HepG2 (cell line): ENCODE measurements around the gene GALR3. TPM values are rescaled to one million over a fixed set of nuclear protein-coding genes. Genes with fewer than 3 reads are reported as not detected.

Experiments
- ATF7 ChIP-seq, 2 experiments: fragments of 450-650 bp in 1 of 2; sonication (generic) in 1 of 2; formaldehyde crosslinking in 1 of 2; IDR thresholded peaks; 2 replicates each; pipeline versions ENCODE4 v1.4.0 to v1.6.1; 2016 to 2020; ENCODE audit warnings: antibody characterized with exemption in 1 of 2, mild to moderate bottlenecking in 1 of 2, missing genetic modification reagents in 1 of 2
- FOXA3 ChIP-seq: IDR thresholded peaks from 2 replicates; pipeline ENCODE4 v1.6.1; 2016; ENCODE audit warnings: missing genetic modification reagents, missing compliant biosample characterization
- HDAC1 ChIP-seq: sonication (generic); formaldehyde crosslinking; IDR thresholded peaks from 2 replicates; pipeline ENCODE4 v1.5.1; 2020; ENCODE audit warnings: mild to moderate bottlenecking, missing genetic modification reagents
- HNF4G ChIP-seq, 2 experiments: sonication (generic) in 1 of 2; formaldehyde crosslinking in 1 of 2; IDR thresholded peaks; 2 replicates each; pipeline versions ENCODE4 v1.4.0 to v1.6.1; 2011 to 2020; ENCODE audit warnings: borderline replicate concordance in 2 of 2, low read depth in 2 of 2, mild to moderate bottlenecking in 2 of 2, low read length in 1 of 2, missing genetic modification reagents in 1 of 2, moderate library complexity in 1 of 2
- HOXA5 ChIP-seq: sonication (generic); formaldehyde crosslinking; IDR thresholded peaks from 2 replicates; pipeline ENCODE4 v1.4.0; 2020; ENCODE audit warnings: missing genetic modification reagents
- KLF12 ChIP-seq: sonication (generic); formaldehyde crosslinking; IDR thresholded peaks from 2 replicates; pipeline ENCODE4 v1.4.0; 2020; ENCODE audit warnings: missing genetic modification reagents, borderline replicate concordance
- MAF1 ChIP-seq: sonication (generic); formaldehyde crosslinking; IDR thresholded peaks from 2 replicates; pipeline ENCODE4 v1.5.0; 2020; ENCODE audit warnings: missing genetic modification reagents, borderline replicate concordance
- MEIS1 ChIP-seq: sonication (generic); formaldehyde crosslinking; IDR thresholded peaks from 2 replicates; pipeline ENCODE4 v1.9.0; 2021; ENCODE audit warnings: mild to moderate bottlenecking, missing genetic modification reagents, moderate library complexity, borderline replicate concordance
- NR2F6 ChIP-seq, 2 experiments: IDR thresholded peaks; 2 replicates each; pipeline ENCODE4 v1.6.1; 2016; ENCODE audit warnings: antibody characterized with exemption in 1 of 2, mild to moderate bottlenecking in 1 of 2
- NRL ChIP-seq: sonication (generic); formaldehyde crosslinking; IDR thresholded peaks from 2 replicates; pipeline ENCODE4 v1.5.0; 2020; ENCODE audit warnings: missing genetic modification reagents, mild to moderate bottlenecking, moderate library complexity, borderline replicate concordance
- POLR2AphosphoS2 ChIP-seq: IDR thresholded peaks from 2 replicates; pipeline ENCODE4 v1.6.1; 2011; ENCODE audit warnings: low read depth, low read length, improper control_type of control experiment
- SIX4 ChIP-seq: sonication (generic); formaldehyde crosslinking; IDR thresholded peaks from 2 replicates; pipeline ENCODE4 v1.4.0; 2020; ENCODE audit warnings: missing genetic modification reagents
- SMYD3 ChIP-seq: sonication (generic); formaldehyde crosslinking; IDR thresholded peaks from 2 replicates; pipeline ENCODE4 v1.8.1; 2023; ENCODE audit warnings: mild to moderate bottlenecking, missing genetic modification reagents
- TMF1 ChIP-seq: sonication (generic); formaldehyde crosslinking; IDR thresholded peaks from 2 replicates; pipeline ENCODE4 v1.8.1; 2022; ENCODE audit warnings: low read depth, missing genetic modification reagents
- TSC22D2 ChIP-seq: sonication (generic); formaldehyde crosslinking; IDR thresholded peaks from 2 replicates; pipeline ENCODE4 v1.5.1; 2020; ENCODE audit warnings: missing genetic modification reagents, mild to moderate bottlenecking, borderline replicate concordance
- ZC3H13 ChIP-seq: sonication (generic); formaldehyde crosslinking; IDR thresholded peaks from 2 replicates; pipeline ENCODE4 v1.8.1; 2023; ENCODE audit warnings: mild to moderate bottlenecking, missing genetic modification reagents, moderate library complexity
- ZMAT3 ChIP-seq: sonication (generic); formaldehyde crosslinking; conservative IDR thresholded peaks from 2 replicates; pipeline ENCODE4 v1.7.0; 2021; ENCODE audit warnings: missing genetic modification reagents
- ZNF543 ChIP-seq: sonication (generic); formaldehyde crosslinking; IDR thresholded peaks from 2 replicates; pipeline ENCODE4 v1.4.0; 2020; ENCODE audit warnings: mild to moderate bottlenecking, missing genetic modification reagents
- ZNF609 ChIP-seq: sonication (generic); formaldehyde crosslinking; IDR thresholded peaks from 2 replicates; pipeline ENCODE4 v1.4.0; 2020; ENCODE audit warnings: mild to moderate bottlenecking, missing genetic modification reagents, borderline replicate concordance
- ZNF773 ChIP-seq: sonication (generic); formaldehyde crosslinking; IDR thresholded peaks from 2 replicates; pipeline ENCODE4 v1.4.0; 2020; ENCODE audit warnings: missing genetic modification reagents, borderline replicate concordance
- ZNF782 ChIP-seq: sonication (generic); formaldehyde crosslinking; IDR thresholded peaks from 2 replicates; pipeline ENCODE4 v1.4.0; 2020; ENCODE audit warnings: missing genetic modification reagents, mild to moderate bottlenecking, borderline replicate concordance
- ZNF816 ChIP-seq: sonication (generic); formaldehyde crosslinking; IDR thresholded peaks from 2 replicates; pipeline ENCODE4 v1.8.0; 2022; ENCODE audit warnings: missing genetic modification reagents, mild to moderate bottlenecking, borderline replicate concordance
- polyA plus RNA-seq, 8 experiments: library from polyadenylated mRNA; depleted of rRNA in 3 of 8; stranded (reverse) in 7 of 8; unstranded in 1 of 8; fragments of >200 nt; fragmentation: Illumina TruSeq in 4 of 8; extraction: Trizol in 4 of 8; gene quantifications; 2 replicates each; pipeline versions ENCODE4 v1.2.1 to v1.2.3, GENCODE V29; 2011 to 2016; ENCODE audit warnings: low read depth in 4 of 8, missing spikeins in 1 of 8, mixed read lengths in 1 of 8; ENCODE audit not compliant: insufficient read depth in 1 of 8
- total RNA-seq, 5 experiments: library from RNA; depleted of rRNA; stranded (reverse); fragments of >200 nt; fragmentation: Illumina TruSeq; extraction: Trizol; gene quantifications; 2 replicates each; pipeline ENCODE4 v1.2.3, GENCODE V29; 2016; ENCODE audit warnings: low read depth in 1 of 5
- TF ChIP-seq, protein P1 (sequence below): IDR thresholded peaks from 2 replicates; pipeline ENCODE4 v1.6.1; 2018; ENCODE audit warnings: missing genetic modification reagents

The GALR3 gene
- total and polyA plus RNA-seq, 2 of the 13 experiments (the other 11 are each of a cell fraction or from before 2014, with no cell fraction given): 0.13 TPM; not detected in 1

DNA sequence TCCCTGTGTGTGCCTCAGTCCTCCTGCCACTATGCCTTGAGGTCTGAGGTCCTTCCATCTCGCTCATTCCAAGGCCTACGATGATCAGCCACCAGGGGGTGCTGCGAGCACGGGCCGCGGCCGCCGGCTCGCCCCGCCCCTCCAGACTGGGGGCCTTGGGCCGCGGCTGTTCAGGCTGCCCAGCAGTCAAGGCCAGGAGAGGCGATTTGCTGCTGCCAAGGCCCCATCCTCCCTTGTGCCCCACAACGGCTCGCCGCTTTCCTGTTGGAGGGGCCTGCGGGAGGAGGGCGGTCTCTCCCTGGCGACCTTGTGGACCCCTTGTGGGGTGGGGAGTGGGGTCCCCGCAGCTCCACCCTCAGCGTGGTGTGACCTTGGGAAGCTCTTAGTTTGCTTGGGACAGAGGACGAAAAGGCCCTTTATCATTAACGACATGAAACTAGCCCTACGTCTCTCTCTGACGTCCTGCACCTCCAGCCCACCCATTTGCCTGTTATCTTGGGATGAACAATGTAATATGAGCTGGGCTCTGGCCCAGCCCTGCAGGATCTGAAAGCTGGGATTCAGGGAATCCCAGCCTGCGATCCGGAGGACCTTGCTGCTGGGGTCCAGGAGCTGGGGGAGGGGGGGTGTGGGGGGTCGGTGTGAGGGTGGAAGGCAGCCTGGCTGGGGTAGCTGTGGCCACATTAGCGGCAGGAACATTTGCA, 5.3 kb upstream of the GALR3 start (continued):
- TF ChIP-seq HNF4G (IDR thresholded peaks at IDR 0.05; ENCODE audit: borderline replicate concordance, low read depth, low read length) (peak; percentile 61; the same call in 1 of the 2 replicates), HNF4G (CRISPR knock-in tag; IDR thresholded peaks at IDR 0.05; ENCODE audit: borderline replicate concordance, low read depth) (peak; percentile 81), ZNF609 (CRISPR knock-in tag) (peak; percentile 73; the same call in 1 of the 2 replicates), FOXA3 (peak; percentile 54; the same call in 1 of the 2 replicates), TSC22D2 (CRISPR knock-in tag) (0 out of 2 replicates have a peak, but pooled peaks have one; percentile 72), ZNF773 (CRISPR knock-in tag) (peak; percentile 64; the same call in 1 of the 2 replicates), SMYD3 (CRISPR knock-in tag) (no peak), ZMAT3 (CRISPR knock-in tag) (0 out of 2 replicates have a peak, but pooled peaks have one; percentile 83), HDAC1 (CRISPR knock-in tag) (peak; percentile 87), ZNF816 (CRISPR knock-in tag) (no peak; the same call in 1 of the 2 replicates), ATF7 (IDR thresholded peaks at IDR 0.05) (no peak), ATF7 (CRISPR knock-in tag; IDR thresholded peaks at IDR 0.05) (peak; percentile 15; the same call in 1 of the 2 replicates), ZNF543 (0 out of 2 replicates have a peak, but pooled peaks have one; percentile 42), POLR2AphosphoS2 (no peak), MAF1 (peak; percentile 51; the same call in 1 of the 2 replicates), NRL (CRISPR knock-in tag) (peak; percentile 63; the same call in 1 of the 2 replicates), KLF12 (CRISPR knock-in tag) (peak; percentile 79; the same call in 1 of the 2 replicates), SIX4 (peak; percentile 84), HOXA5 (CRISPR knock-in tag) (peak; percentile 88; the same call in 1 of the 2 replicates), NR2F6 (IDR thresholded peaks at IDR 0.05) (peak; percentile 57), NR2F6 (CRISPR knock-in tag; IDR thresholded peaks at IDR 0.05) (peak; percentile 81), ZC3H13 (CRISPR knock-in tag) (0 out of 2 replicates have a peak, but pooled peaks have one; percentile 34), TMF1 (CRISPR knock-in tag) (no peak), MEIS1 (CRISPR knock-in tag) (0 out of 2 replicates have a peak, but pooled peaks have one; percentile 21), ZNF782 (CRISPR knock-in tag) (peak; percentile 25; the same call in 1 of the 2 replicates)
- TF ChIP-seq, protein P1, sequence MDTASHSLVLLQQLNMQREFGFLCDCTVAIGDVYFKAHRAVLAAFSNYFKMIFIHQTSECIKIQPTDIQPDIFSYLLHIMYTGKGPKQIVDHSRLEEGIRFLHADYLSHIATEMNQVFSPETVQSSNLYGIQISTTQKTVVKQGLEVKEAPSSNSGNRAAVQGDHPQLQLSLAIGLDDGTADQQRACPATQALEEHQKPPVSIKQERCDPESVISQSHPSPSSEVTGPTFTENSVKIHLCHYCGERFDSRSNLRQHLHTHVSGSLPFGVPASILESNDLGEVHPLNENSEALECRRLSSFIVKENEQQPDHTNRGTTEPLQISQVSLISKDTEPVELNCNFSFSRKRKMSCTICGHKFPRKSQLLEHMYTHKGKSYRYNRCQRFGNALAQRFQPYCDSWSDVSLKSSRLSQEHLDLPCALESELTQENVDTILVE (CRISPR knock-in tag): peak; percentile 87
